ENCODE data around the gene BUB1.
"Not testable (repeated sequence)": the region's sequence is repeated elsewhere in the genome, so short reads cannot be mapped to it uniquely, and the experiment has no call there.

The BUB1 gene

DNA sequence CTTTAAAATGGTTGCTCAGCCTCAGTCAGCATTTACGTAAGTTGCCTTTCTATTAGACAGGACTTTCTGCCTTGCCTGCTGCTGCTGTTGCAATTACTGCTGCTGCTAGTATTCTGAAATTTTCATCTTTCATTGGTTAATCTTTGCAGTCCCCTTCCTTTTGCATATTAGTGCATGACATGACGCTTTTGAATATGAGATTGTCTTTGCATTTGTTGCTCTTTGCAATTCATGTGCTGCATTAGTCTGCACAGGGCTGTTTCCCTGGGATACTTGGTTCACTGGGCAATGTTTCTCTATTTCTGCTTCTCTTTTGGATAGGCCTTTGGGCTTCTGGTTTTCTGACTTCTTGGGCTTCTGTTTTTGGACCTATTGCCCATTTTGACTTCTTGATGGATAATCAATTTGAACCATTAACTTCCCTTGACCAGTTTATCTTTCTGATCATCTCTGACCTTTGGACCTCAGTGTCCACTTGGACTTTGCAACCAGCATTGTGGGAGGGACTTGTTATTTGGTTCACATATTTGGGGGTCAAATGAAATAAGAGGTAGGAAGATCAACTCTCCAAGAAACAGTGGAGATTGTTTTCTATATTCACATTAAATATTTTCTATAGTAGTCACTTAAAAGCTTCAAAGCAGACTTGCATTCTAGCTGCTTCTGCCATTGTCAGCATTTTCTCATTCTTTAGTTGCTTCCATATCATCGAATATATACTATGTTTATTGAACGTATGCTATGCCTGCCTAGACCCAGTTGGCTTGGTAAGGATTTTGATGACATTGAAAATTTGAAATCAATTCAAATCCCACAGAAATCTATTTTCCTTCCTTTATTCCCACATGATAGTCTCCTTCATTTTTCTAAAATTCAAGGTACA lies 12.5 kb upstream of the BUB1 start:
- DNase-seq = no peak

DNA sequence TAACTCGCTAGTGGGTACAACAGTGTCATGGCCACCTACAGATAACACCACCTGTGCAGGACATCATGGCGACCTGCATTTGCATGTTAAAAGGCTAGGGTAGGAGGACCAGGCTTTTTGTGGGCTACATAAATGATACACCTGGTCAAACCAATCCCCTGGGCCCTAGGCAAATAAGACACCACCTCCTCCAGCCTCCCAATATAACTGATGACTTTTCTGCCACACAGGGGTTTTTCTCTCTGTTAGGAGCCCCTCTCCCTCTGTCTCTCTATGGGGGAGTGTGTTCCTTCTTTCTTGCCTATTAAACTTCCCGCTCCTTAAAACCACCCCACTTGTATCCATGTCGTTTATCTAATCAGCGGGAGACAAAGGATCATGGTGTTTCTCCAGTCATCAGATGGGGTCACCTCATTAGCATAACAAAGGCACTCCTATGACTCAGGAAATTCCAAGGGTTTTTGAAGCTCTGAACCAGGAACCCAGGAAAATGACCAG lies 10.8 kb upstream of the BUB1 start:
- no peak for DNase-seq

DNA sequence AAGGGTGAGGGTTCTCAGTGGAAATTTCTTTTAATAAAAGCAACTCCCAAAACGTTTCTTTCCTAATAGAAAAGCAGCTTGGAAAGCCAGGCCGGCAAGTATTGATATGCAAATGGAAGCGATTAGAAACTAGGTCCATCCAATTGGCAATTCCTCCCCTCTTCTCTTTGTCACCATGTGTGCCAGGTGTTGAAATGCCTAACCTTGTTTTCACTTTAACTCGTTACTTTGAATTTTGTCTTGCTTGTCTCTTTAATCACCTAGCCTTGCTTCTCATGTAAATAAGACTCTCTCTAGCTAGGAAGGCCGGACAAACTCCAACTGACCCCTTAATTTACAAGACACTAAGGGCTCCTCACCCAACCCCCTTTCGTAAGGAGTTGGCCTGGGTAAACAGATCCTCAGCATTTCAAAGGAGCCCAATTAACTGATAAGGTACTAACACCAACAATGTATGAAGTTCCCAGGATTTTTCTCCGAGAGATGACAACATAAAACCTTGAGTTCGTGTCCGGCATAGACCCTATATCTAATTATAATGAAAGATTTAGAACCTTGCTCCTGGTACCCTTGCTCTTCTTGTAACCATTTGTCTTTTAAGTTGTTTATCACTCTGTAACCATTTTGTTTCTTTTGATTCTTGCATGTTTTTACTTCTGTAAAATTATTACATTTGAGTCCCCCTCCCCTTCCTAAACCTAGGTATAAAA lies 10.1 kb upstream of the BUB1 start:
- not testable (repeated sequence) for DNase-seq

DNA sequence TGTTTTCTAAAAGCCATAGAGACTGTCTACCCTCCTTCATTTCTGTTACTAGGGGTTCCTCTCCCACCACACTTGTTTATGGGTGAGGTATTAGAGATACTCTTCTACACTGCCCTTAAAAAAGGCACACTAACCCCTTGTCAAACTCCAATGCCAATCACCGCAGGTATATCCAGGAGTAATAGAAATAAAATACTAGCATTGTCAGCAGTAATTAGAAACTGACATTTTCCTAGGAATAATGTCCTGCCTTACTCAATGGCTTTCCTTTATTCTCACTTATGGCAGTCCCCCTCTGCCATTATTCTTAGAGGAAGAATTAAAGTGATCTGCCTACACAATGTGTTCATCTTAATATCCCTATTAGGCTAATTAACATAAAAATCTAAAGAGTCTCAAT lies 5.0 kb upstream of the BUB1 start:
- DNase-seq = no peak

DNA sequence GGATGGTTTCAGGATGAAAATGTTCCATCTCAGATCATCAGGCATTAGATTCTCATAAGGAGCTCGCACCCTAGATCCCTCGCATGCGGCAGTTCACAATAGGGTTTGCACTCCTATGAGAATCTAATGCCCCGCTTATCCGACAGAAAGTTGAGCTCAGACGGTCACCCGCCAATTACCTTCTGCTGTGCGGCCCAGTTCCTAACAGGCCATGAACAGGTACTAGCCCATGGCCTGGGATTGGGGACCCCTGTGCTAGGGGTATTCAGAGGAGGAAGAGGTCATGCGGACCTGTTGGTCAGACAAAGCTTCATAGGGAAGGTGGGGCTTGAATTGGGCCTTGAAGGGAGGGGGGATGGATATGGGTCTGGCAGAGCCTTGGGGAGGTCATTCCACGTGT lies 4.4 kb upstream of the BUB1 start:
- DNase-seq = no peak

DNA sequence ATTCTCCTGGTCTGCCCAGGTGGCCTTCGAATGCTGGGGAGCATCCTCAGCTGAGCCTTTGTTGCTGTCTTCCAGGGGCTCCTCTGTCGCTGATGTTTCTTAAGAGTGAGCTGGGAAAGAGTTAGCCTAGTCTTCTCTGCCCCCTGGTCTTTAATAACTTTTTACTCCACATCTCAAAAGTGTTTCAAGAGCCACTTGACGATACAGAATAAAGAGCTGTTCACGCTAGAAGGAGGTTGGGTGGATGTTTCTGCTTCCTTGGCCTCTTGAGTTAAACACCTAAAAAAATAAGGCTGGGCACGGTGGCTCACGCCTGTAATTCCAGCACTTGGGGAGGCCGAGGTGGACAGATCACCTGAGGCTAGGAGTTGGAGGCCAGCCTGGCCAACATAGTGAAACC lies 2.8 kb upstream of the BUB1 start:
- no peak for DNase-seq

DNA sequence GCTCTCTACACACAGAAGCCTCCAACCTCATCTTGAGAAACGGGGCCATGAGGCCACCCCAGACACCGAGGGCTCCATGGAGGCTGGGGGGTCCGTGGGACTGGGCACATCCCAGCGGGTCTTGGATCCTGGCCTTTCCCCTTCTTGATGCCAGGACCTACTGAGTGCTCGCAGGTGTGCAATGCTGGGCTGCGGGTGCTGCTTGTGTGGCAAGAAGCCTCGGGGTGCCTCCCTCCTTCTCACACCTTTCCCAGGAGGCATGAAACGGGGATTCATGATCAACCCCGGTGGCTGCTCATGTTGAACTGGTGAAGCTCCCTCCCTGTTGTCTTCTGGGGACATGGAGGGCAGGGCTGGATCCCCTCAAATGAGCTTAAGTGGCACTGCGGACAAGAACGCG lies 2.0 kb upstream of the BUB1 start:
- DNase-seq = no peak

DNA sequence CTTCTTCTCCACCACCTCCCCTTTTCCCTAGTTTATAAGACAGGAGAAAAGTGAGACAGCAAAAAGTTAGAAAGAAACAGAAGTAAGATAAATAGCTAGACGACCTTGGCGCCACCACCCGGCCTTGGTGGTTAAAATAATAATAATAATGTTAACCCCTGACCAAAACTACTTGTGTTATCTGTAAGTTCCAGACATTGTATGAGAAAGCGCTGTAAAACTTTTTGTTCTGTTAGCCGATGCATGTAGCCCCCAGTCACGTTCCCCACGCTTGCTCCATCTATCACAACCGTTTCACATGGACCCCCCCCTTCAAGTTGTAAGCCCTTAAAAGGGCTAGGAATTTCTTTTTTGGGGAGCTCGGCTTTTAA lies 1.5 kb upstream of the BUB1 start:
- DNase-seq = peak; percentile 10

DNA sequence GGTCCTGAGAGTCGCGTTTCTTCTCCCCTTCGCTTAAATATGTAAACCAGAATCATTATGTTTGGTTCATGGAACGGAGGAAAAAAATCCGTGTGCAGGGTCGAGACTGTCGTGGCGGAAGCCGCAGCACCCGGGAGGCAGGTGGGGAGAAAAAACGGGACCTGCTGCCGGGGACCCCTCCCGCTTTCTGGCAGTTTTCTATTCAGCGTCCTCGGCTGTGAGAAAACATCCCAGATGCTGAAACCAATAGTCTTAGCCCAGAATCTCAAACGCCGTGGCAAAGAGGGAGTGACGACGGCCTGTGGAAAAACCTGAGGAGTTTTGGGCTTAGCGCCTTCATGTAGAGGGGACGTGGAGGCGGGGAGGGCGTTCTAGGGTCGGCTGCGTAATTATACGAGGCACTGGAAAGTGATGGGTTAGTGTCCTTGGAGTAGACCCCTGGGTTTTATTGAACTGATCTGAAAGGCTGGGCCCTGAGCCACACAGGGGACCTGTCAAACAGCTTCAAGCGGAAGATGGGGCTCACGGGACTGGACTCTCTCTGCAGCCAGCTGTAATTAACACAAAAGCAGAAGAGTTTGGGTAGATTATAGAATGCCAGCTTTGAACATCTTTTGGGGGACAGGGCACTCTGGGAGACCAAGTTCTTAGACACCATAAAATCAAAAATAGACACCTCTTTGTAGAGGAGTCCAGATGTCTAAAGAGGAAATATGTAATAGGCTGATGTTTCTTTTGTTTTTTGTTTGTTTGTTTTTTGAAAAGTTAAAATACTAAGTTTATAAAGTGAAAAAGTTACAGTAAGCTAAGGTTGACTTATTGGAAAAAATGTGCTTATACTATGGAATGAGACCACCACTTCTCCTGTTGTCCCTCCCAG lies 834 bp upstream of the BUB1 start:
- peak; percentile 15 for DNase-seq

DNA sequence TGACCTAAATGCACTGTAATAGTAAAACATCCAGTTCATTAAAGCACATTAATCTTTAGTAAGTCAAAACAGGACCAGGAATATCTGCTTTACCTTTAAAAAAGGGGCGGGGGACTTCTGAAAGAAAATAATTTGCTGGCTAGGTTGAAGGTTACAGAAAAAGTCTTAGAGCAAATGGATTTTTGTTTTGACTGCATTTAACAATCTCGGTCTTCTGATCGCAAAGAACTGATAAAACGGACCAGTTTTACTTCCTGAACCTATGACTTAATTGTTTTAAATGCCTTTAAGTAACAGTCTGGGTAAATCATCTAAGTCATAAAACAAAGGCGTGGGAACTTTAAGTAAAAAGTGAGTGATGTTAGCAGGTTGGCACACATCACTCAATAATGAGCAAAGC lies 783 bp downstream of the BUB1 start:
- DNase-seq = peak; percentile 27

DNA sequence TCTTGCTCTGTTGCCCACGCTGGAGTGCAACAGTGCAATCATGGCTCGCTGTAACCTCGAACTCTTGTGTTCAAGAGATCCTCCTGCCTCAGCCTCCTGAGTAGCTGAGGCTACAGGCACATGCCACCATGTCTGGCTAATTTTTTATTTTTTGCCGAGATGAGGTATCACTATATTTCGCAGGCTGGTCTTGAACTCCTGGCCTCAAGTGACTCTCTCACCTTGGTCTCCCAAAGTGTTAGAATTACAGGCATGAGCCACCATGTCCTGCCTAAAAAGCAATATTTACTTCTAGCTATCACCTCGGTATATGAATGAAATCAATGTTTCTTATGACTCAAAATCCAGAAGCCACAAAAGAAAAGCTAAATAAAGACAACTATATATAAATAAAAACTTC lies 2.2 kb downstream of the BUB1 start:
- DNase-seq = peak; percentile 11

DNA sequence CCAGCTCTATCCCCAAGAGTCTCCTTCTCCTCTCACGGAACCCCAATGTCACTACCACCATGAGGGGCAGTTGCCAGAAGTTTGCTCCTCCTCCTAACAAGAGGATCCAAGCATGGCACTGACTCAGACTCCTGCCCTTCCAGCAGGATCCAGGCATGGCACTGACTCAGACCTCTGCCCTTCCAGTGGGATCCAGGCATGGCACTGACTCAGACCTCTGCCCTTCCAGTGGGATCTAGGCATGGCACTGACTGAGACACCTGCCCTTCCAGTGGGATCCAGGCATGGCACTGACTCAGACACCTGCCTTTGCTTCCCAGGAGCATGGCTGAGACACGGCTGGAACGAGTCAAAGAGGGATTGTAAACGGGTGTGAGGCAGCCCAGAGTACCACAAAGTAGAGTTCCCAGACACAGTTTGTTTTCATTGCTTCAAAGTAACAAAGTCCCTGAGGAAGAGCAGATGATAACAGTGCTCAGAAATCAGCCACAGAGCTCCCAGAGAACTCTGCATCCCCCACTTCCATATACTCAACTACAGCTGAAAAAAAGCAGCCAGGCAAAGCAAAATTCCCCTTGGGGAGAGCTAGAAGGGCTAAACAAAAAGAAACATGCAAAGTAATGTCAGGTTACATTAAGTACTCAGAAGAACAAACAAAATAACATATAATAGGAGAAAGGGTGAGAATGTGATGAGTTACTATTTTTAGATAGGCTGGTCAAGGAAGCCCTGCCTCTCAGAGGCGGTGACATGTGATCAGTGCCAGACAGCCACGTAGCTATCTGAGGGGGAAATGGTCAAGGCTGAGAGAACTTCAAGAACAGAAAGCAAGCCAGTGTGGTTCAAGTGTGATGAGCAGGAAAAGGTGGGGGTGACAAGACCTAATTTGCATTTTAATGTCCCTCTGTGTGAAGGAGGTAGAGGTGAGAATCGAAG lies 3.0 kb downstream of the BUB1 start:
- DNase-seq = peak; percentile 78

DNA sequence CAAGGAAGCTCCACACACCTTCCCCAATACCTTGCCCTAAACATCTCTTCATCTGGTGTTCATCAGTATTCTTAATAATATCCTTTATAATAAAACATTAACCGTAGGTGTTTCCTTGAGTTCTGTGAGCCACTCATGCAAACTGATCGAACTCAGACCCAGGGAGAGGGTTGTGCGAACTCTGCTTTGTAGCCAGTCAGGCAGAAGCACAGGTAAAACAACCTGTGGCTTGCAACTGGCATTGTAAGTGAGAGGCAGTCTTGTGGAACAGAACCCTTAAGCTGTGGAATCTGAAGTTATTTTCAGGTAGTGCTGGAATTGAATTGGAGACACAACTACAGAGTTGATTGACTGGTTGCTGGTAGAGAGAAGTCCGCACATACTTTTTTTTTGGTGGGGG lies 4.7 kb downstream of the BUB1 start:
- DNase-seq = no peak

DNA sequence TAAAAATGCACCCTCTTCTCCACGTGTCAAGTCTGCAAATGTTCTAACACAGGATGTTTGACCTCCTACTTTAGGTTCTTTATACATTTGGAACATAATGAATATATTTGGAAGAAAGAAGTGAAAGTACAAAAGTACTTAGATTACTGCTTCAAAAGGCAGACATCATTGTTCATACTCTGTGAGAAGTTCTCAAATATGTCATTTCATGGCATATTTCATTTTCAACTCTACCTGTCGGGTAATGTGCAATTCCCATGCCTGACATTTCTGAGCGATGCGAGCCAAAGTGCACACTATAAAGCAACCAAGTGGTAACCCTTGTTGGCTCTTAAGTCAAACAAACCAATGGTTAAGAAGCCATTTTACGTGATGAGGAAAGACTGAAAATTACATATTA lies 7.0 kb downstream of the BUB1 start:
- no peak for DNase-seq

DNA sequence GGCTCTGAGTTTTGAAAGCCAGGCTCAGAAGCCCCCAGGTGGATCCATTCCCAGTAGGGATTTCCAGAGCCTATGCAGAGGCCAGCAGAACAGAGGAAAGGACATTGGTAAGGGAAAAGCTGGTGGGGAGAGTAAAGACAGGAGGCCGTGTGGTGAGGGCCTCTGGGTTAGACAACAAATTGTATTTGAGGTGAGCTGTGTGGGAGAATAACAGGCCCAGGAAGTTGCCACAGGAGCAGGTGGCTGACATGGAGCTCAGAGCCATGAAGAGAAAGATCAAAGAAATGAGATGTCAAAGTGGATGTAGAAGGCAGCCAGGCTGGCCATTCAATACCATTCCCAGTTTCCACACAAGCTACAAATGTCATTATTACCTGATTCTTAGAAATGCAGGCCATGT lies 8.8 kb downstream of the BUB1 start:
- DNase-seq = no peak

DNA sequence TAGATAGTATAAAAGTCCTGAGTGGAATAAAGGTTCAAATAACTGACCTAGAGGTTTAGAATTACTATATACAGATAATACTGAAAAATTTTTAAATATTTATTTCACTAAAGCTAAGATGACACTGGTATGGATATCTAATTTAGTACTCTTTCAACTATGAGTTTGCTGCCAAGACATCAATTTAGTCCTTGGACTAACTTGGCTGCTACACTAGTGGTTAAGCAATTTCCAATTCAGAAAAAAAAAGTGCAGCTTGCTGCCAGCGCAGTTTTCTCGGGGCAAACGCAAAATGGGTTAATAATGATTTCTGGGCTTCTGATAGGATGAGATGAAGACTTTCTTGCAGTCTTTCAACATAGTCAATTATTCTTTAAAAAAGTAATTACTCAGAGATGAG lies 10.8 kb downstream of the BUB1 start:
- no peak for DNase-seq

DNA sequence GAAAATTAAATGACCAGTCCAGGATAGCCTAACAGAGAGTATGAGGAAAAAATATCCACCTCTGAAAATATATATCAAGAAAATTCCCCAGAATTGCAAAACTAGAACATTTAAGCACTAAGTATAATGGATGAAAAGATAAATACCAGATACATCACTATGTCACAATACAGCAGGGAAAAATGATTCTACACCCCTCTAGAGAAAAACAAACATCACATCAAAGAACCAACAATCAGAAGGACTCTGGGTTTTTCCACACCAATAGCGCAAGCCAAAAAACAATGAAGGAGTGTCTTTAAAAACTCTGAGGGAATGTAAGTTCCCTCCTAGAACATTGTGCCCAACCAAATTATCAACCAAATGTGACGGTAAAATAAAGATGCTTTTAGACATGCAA lies 13.7 kb downstream of the BUB1 start:
- no peak for DNase-seq

DNA sequence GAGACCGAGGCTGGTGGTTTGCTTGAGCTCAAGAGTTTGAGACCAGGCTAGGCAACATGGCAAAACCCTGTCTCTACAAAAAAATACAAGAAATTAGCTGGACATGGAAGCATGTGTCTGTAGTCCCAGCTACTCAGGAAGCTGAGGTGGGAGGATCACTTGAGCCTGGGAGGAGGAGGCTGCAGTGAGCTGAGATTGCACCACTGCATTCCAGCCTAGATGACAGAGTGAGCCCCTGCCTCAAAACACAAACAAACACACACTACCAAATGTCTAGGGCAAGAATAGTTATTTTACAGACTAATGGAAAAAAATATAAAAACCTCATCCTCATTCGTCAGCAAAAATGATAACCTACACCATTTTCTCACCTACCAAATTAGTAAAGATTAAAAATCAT lies 15.3 kb downstream of the BUB1 start:
- no peak for DNase-seq

DNA sequence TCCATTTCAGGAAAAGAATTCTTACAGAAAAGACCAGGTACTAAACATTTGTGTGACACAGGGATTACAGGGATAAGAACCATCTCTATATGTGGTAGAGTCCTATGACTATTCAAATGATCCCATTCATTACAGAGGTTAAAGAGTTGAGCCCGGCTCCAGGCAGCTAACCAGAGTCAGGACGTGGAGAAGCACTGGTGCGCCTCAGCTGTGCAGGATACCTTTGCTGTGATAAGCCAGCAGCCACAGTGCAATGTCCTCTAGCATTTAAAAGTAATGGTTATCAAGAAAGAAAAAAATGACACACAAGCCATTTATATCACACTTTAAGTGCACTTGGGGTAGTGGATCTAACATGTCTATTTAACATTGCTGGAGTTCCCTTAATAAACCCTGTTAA lies 17.3 kb downstream of the BUB1 start:
- no peak for DNase-seq

DNA sequence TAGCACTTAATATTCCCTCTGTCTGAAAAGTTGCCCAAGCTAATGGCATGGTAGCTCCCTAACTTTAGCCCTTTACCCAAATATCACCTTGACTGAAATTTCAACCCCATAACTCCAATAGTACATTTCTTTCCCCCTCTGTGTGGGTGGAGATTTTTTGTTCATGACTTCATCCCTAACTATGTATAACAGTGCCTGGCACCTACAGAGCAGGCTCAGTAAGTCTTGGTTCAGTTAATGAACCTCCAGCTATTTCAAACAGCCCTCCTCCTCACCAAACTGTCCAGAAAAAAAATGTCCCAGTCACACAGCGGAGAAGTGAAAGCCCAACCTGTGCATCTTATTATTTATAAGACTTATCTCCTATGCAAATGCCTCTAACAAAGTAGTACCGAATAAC lies 18.6 kb downstream of the BUB1 start:
- DNase-seq = no peak

DNA sequence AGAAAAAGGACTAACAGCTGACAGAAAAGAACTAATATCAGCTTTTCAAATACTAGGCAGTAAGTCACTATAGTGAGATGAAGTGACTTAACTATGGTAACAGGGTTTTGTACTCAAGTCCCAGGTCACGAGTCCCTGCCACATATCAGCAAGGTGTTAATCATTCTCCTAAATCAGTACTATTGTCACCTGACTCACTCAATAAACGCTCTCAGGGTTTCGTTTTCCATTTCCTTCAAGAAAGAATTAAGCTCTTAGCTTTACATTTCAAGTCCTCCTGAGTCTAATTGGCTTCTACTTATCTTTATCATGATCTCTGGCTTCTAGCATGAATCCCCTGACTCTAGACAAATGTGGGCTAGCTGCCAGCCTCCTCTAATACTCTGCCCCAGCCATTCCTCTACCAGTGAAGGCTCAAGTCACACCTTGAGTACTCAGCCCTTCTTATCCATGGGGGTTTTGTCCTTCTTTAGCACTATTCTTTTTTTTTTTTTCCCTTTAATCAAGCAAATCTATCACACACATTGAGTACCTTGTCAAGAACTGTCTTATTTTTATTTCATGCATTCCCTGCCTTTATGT lies 20.0 kb downstream of the BUB1 start:
- DNase-seq = peak; percentile 34

DNA sequence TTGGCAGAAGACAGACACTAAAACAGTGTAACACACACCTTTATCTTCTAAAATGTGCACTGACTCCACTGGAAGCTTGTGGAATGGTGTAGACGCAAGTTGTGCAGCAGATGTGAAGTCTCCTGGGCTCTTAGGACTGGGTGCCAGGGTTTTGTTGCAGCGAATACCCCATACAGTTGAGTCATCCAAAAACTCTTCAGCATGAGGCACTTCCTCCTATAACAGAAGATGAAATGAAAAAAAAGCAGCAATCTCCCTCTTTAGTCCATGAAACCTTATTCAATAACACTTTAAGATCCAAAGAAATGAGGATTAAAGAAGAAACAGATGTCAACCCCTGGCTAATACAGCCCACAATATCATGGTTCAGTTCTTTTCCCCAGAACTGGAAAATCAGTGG lies 22.2 kb downstream of the BUB1 start:
- no peak for DNase-seq

Measured in activated CD4-positive, alpha-beta T cell treated with anti-CD3 and anti-CD28 coated beads, Interleukin-2, Interleukin-6, amounts not matched to agents 100 ng/mL and 50 ng/mL, durations not matched to agents 16 hours and 8 hours (primary cell).